GM19452 (cell line): ENCODE measurements around the gene C1QTNF5.
A peak's percentile ranks its signal among the peaks of the same experiment; 100 is the strongest.

ENCODE experiments used
- ATAC-seq: cut with Tn5 transposase; IDR thresholded peaks from one replicate; pipeline ENCODE4 v1.9.1; 2021; ENCODE audit not compliant: unreplicated experiment

Gene C1QTNF5

DNA sequence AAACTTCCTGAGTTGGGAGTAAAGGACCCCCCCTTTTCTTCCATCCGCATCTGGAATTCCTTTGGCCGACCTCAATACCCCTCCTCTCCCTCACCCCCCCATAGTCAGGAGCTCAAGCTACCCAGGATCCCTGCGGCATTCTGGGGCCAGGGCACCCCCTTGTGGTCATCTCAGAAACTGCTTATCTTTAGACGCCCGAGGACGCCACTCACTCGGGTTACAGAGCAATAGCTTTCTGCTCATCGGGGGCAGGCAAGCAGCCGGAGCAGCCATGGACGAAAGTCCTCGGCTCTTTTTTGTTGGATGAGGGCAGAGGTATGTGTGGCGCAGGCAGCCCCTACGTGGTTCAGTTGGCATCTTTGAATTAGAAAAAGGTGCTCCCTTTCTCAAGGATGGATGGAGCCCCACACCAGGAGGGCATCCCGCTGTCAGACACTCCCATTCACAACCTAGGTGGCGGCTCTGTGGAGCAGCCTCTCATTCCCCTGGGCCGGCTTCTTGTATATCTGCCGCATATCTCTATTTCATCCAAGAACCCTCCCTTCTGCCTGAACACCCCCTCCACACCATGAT is 2.3 kb downstream of the C1QTNF5 start:
- ATAC-seq: no peak

DNA sequence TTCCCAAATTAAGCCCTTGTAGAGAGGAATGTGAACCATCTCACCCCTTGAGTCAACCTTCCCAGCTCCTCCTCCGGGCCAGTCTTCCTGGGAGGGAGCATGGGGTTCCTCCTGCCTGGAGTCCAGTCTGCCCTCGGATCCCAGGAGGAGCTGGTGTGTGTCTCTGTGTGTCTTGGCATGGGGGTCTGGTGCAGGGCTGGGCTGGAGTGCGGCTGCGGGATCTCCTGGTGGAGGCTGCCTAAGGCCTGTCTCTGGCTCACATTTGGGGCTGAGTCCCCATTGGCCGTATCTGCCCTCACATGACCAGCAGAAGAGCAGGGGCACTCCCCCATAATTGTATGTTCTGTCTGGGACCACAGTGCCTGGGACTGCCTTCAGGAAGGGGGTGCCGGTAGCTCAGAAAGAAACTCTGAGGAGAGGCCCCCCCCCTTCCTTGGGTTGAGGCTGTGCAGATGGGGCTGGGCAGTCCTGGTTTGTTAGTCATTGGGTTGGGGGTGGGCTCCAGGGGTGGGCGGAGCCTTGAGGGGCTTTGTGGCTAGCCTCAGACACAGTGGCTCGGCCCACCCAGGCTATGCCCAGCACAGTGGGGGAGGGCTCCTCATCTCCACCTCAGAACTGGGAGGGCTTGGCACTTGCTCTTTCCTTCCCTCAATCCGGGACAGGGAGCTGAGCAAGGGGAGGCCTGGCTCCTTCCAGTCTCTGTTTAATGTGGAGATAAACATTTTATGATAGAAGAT is 2.9 kb downstream of the C1QTNF5 start:
- ATAC-seq: no peak

DNA sequence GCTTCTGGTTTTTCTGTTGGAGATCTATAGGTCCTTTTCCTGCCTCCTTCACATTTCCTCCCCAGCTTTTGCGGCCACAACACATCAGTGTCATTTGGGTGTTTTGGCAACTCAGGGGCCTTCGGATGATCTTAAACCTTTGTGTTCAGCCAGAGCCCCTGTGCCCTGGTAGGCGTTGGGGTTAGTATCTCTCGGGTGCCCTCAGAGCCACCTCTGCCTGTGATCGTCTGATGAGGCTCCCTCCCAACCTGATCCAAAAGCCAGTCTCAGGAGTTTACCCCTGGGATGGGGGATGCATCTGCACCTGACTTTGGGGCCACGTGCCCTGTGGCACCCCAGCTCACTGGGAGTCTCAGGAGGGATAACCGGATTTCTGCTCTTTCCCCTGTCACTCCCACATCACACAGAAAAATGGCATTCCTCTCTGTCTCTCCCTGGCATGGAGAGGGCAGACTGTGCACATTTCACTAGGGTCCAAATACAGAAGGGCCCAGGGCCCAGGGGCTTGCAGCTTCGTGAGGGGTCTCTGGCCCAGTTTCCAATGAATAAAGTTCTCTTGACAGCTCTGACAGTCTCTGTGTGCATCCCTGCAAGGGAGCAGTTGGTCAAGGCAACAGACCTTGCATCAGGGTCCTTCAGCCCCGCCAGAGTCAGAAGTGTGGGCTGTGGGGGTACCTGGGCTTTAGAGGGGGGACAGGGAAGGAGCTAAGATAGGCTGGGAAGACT is 3.8 kb downstream of the C1QTNF5 start:
- ATAC-seq: no peak

DNA sequence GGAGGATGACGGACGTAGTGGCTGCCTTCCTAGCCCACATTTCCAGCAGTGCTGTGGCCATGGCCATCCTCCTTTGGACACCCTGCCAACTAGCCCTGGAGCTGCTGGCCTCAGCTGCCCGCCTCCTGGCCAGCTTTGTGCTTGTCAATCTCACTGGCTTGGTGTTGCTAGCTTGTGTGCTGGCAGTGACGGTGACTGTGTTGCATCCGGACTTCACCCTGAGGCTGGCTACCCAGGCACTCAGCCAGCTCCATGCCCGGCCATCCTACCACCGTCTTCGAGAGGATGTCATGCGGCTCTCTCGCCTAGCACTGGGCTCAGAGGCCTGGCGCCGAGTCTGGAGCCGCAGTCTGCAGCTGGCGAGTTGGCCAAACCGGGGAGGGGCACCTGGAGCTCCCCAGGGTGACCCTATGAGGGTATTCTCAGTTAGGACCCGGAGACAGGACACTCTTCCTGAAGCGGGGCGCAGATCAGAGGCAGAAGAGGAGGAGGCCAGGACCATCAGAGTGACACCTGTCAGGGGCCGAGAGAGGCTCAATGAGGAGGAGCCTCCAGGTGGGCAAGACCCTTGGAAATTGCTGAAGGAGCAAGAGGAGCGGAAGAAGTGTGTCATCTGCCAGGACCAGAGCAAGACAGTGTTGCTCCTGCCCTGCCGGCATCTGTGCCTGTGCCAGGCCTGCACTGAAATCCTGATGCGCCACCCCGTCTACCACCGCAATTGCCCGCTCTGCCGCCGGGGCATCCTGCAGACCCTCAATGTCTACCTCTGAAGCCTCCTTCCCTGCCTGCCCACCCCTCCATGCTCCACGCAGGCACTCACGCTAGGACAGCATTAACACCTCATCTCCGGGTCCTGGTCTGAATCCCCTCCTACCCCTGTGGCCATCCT is 4.8 kb downstream of the C1QTNF5 start:
- ATAC-seq: no peak

DNA sequence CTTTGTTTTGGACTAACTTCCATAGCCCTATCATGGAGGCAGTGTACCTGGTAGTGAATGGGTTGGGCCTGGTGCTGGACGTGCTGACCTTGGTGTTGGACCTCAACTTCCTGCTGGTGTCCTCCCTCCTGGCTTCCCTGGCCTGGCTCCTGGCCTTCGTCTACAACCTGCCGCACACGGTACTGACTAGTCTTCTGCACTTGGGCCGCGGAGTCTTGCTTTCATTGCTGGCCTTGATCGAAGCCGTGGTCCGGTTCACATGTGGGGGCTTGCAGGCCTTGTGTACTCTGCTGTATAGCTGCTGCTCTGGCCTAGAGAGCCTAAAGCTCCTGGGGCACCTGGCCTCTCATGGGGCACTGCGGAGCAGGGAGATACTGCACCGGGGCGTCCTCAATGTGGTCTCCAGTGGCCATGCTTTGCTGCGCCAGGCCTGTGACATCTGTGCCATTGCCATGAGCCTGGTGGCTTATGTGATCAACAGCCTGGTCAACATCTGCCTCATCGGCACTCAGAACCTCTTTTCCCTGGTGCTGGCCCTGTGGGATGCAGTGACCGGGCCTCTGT is 5.5 kb downstream of the C1QTNF5 start:
- ATAC-seq: no peak

DNA sequence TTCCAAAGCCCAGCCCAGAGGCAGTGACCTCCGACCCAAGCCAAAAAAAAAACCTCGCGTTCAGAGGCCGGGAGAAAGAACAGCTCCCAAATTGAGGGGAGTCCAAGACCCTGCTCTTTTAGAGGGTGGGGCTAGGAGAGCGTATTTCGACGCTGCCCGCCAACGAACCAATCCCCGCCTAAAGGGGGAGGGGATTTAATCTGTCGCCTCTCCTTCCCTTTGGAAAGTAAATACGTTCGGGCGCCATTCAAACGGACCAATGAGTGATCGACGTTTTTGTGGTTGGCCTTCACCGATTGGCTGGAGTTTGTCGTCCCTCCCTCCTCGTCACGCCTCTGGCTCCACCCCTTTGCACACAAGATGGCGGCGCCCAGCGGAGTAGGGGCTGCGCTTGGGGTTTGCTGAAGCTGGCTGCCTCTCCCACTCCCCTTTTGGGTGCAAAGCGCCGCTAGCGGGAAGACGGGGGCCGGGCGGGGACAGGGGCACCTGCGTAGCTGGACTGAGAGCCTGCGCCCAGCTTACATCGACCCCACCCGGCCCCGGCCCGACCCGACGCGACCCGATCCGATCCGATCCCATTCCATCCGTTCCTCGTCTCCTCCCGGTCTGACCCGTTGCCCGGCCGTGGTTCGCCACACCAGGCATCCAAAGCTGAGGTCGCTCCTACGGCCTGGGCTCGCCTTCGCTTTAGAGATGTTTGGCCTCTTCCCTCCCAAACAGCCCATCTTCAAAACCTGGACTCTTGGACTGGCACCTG is 6.3 kb downstream of the C1QTNF5 start, which contains the start of gene RNF26:
RNF26 (plus strand) TSS at position 354 of the 757 bp plus-strand sequence. CDS start 596 bp downstream, outside the sequence.
- ATAC-seq: peak; percentile 97

DNA sequence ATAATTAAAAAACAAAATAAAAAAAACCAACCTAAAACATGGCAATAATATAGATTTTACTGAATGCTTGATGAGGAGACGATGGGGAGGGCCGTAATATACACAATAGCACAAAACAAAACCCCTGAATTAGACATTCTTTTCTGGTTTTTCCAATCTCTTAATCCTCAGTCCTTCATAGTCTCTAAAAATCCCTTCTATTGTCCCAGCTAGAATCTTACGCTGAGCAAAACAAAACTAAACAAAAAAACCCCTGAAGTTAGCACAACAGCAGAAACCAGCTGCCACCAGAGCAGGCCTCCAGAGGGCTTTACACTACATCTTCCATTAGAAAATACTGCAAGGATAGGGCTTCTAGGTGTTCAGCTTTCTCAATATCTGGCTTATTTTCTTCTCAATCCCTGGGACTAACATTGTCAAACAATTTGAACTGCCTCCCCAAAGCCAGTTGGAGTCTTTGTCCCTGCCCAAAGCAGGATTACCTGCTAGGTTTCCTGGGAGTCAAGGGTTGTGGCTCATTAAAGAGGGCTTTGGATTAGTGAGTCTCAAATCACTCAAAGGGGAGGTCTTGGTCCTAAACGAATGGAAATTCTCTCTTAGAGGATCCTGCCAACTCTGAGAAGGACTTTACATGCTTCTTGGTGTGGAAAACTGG is 8.4 kb downstream of the C1QTNF5 start:
- no peak for ATAC-seq

DNA sequence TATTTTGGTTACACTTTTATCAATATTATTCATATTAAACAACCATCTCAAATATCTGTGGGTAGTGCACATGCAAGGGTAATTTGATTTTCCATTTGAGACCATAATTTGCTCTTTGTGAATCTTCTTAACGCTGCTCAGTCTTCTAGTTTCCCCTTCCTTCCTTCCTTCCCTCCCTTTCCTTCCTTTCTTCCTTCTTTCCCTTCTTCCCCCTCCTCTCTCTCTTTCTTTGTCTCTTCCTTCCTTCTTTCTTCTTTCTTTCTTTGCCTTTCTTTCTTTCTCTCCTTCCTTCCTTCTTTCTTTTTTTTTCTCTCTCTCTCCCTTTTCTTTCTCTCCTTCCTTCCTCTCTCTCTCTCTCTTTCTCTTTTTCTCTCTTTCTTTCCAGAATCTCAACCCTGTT is 10.4 kb downstream of the C1QTNF5 start:
- ATAC-seq: no peak

DNA sequence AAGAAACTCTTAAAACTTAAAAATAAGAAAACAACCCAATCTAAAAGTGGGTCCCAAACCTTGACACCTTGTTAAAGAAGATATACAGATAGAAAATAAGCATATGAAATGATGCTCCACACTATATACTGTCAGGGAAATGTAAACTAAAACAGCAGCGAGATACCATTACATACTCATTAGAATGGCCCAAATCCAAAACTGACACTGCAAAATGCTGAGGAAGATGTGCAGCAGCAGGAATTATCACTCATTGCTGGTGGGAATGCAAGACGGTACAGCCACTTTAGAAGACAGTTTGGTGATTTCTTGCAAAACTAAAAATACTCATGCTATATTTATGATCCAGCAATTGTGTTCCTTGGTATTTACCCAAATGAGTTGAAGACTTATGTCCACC is 11.4 kb downstream of the C1QTNF5 start:
- ATAC-seq: no peak

DNA sequence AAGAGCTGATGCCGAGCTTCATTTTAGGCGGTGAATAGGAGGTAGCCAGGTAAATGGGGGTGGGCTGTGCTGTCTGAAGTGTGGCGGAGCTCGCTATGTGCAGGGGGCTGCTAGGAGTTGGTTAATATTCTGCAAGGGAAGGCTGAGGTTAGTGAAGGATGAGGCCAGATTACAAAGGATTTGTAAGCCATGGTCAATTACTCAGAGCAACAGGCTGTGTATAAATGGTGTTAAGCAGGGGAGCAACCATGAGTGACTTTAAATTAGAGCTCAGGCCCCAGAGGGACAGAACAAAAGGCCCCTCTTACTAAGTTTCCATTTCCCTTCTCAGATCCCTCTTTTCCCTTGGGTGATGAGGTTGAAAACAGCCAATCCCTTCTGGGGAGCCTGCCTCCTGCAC is 16.5 kb downstream of the C1QTNF5 start:
- no peak for ATAC-seq

DNA sequence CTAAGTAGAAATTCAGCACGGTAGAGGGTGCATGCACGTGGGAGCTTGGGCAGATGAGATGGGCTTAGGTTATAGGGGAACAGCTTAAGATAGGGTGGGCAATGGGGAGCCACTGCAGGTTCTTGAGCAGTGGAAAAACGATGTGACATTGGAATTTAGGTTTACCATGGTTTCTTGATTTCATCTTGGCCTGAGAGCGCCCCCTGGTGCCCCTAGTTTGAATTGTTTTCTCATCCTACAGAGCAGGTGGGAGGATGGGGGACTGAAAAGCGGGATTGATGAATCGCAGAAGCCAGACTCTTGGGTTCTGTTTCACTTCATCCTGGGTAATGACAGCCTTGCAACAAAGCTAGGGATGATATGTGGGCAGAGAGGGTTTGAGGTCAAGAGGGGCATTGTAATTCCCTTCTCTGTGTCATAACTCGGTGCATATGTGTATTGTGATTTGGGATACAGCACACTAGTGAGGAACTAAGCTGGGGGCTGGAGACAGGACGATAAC is 17.1 kb downstream of the C1QTNF5 start:
- ATAC-seq: no peak

DNA sequence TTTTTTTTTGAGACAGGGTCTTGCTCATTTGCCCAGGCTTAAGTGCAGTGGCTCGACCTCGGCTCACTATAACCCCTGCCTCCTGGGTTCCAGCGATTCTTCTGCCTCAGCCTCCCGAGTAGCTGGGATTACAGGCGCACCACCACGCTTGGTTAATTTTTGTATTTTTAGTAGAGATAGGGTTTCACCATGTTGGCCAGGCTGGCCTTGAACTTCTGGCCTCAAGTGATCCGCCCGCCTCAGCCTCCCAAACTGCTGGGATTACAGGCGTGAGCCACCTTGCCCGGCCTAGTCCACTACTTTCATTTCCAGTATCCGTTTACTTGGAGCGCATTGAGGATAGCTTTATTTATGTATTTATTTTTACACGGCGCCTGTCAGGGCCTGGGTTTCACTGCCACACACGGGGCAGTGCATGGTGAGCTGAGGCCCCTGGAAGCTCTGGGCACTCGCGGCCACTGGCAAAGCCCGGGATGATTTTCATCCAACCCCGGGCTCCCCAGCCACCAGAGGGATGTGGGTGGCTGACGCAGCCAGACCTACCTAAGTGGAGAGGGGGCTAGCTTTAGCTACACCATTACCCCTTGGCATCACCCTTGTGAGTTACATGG is 17.7 kb downstream of the C1QTNF5 start:
- ATAC-seq: no peak

DNA sequence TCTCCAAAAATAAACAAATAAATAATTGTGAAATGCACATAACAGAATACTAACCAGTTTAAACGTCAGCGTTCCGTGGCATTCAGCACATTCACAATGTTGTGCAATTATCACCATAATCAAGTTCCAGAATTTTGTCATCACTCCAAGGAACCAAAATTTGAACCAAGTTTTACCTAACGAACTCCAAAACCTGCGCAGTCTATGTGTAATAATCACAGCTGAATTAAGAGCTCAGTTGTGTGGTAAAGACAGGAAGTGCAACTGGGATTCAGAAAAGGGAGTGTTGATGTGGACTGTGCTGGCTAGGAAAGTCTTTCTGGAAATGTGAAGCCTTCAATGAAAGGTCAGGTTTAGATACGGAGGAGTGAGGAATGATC is 18.3 kb downstream of the C1QTNF5 start:
- ATAC-seq: no peak

DNA sequence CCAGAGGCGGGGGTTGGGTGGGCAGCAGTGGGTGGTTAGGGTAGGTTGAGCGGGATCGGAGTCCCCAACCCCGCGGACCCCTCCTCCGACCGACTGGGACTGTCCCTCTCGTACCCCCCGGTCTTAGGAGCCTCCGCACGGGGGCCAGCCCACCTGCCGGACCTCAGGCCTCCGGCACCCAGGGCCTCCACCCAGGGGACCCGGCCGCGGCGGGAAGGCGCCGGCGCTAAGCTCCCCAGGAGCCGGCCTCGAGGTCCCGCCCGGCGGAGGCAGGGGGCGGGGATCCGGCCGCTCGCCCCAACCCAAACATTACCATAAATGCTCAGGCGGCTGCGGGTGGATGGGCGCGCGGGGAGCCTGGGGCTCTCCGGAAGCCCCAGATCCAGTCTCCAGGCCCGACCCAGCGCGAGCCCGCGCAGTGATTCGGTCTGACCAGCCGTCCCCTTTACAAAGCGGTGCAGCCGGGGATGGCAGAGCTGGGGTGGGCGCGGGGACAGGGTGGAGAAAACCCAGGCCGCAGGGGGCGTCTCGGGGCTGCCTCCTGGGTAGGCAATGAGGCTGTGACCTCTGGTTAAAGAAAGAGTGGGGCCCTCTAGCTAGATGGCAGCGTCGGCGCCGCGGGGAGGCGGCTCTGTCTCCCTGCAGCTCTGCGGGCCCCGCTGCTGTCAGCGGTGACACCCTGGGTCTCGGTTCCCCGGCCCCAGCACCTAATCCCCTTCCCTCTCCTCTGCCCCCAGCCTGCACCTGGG is 19.7 kb downstream of the C1QTNF5 start:
- peak; percentile 56 for ATAC-seq

DNA sequence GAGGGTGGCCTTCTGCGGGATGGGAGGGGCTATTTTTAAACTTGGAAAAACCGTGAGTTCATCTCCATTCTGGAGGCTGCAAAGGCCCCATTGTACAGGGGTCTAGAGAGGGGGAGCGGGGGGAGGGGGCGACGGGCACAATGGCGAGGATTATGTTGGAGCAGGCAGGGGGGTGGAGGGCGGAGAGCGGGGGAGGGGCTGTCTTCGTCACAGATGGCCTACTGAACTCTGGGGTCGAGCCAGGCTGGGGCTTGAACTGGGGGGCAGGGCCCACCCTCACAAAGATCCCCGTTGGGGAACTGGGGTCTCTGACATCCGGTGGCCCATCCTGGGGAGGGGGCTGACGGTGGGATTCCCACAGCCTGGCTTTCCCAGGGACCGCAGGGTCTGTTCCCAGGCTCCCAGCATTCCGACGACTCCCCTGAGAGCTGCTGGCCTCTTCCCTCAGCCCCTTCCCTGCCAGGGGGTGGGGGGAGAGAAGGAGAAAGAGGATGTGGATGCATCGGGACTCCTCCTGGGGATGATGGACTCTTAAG is 20.4 kb downstream of the C1QTNF5 start:
- ATAC-seq: no peak

DNA sequence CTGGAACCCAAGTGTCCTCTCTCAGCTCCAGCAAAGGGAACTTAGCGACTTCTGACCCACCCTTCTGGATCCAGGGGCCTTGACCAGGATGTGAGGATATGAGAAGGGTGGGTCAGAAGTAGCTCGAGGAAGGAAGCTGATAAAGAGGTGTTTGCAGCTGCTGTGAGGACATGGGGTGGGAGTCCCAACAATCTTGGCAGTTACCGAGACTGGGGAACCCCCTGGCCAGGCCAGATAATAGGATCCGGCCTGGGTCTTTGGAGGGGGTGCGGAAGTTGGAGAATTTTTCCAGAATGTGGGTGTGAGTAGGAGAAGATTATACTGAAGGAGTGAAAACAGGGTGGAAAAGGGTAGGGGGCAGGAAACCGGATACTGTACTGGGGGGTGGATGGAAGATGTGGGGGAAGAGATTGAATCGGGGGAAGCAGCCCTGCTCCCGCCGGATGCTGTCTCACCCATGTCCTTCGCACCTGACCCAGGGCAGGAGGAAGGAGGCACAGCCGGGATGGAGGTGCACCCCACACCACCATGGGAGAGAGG is 20.9 kb downstream of the C1QTNF5 start:
- no peak for ATAC-seq

DNA sequence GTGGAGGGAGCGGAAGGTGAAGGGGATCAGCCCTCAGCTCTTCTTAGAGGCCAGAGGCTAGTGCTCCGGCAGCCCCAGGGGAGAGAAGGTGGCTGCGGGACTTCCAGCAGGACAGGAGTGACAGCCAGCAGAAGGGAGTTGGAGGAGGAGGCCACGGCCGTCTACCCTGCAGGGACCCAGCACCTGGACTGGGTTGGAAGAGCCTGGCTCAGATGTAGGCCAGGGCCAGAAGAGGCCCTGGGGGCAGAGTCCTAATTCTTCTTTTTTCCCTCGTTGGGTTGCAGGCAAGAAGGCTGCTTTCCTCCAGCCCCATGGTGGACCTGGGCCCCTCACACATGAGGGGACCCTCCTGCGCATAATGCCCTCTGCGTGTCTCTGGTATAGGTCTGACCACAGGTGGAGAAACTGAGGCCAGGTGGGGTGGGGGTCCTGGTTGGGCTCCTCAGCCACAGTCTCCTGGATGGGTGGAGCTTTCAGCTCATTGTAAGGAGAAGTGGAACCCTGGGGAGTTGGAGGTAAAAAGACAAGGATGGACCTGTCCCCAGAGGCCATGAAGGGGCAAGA is 21.5 kb downstream of the C1QTNF5 start:
- ATAC-seq: no peak
